Suprapubic skin (tissue), 4 donors: ENCODE measurements around the gene POLR3E.

ENCODE experiments used
- EP300 ChIP-seq: sonication (generic); formaldehyde crosslinking; IDR thresholded peaks from one replicate; pipeline ENCODE4 v1.6.1; 2017; ENCODE audit warnings: antibody characterized with exemption
- POLR2A ChIP-seq, 2 donors: fragments of 450-650 bp; IDR thresholded peaks; one replicate each; pipeline ENCODE4 v1.6.1; 2017; ENCODE audit warnings: antibody characterized with exemption in 2 of 2, mild to moderate bottlenecking in 2 of 2, moderate library complexity in 2 of 2
- POLR2AphosphoS5 ChIP-seq, 3 donors: sonication (generic); formaldehyde crosslinking; IDR thresholded peaks; one replicate each; pipeline ENCODE4 v1.6.1; 2017; ENCODE audit warnings: antibody characterized with exemption in 3 of 3
- TF ChIP-seq, protein P1 (sequence below), 2 donors: fragments of 200-600 bp in 1 of 2; fragments of 450-650 bp in 1 of 2; sonication (generic) in 1 of 2; IDR thresholded peaks; one replicate each; pipeline ENCODE4 v1.5.1; 2016 to 2019; ENCODE audit warnings: antibody characterized with exemption in 2 of 2, mild to moderate bottlenecking in 1 of 2, moderate library complexity in 1 of 2

GRCh38 chr16:22250522-22250921, 46.7 kb upstream of the POLR3E start:
- TF ChIP-seq POLR2A (IDR thresholded peaks at IDR 0.05), result no peak
- TF ChIP-seq, protein P1, sequence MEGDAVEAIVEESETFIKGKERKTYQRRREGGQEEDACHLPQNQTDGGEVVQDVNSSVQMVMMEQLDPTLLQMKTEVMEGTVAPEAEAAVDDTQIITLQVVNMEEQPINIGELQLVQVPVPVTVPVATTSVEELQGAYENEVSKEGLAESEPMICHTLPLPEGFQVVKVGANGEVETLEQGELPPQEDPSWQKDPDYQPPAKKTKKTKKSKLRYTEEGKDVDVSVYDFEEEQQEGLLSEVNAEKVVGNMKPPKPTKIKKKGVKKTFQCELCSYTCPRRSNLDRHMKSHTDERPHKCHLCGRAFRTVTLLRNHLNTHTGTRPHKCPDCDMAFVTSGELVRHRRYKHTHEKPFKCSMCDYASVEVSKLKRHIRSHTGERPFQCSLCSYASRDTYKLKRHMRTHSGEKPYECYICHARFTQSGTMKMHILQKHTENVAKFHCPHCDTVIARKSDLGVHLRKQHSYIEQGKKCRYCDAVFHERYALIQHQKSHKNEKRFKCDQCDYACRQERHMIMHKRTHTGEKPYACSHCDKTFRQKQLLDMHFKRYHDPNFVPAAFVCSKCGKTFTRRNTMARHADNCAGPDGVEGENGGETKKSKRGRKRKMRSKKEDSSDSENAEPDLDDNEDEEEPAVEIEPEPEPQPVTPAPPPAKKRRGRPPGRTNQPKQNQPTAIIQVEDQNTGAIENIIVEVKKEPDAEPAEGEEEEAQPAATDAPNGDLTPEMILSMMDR (IDR thresholded peaks at IDR 0.05), result no peak
- TF ChIP-seq EP300, result no peak
- TF ChIP-seq POLR2AphosphoS5 (IDR thresholded peaks at IDR 0.05), result no peak
